Activated T-helper 1 cell treated with anti-CD3 and anti-CD28 coated beads, Interleukin-12 subunit alpha, Interleukin-12 subunit beta, Interleukin-2, Interleukin-4 antibody, amounts not matched to agents 30 ng/mL and 10 ng/mL and 1 ng/mL, durations not matched to agents 14 hours and 24 hours and 36 hours (primary cell): ENCODE results near the gene CGB3. TPM values are rescaled to one million over a fixed set of nuclear protein-coding genes. Genes with fewer than 3 reads are reported as not detected.
"Not testable (repeated sequence)": the region's sequence is repeated elsewhere in the genome, so short reads cannot be mapped to it uniquely, and the experiment has no call there.

Experiments
- DNase-seq: peaks from one replicate; pipeline ENCODE4 v3.0.0; 2021; ENCODE audit warnings: low spot score
- H3K27ac Mint-ChIP-seq: one replicate; pipeline ENCODE4 v1.8.0; 2021; ENCODE audit warnings: mild to moderate bottlenecking, mixed read lengths
- H3K27me3 Mint-ChIP-seq: one replicate; pipeline ENCODE4 v1.8.0; 2022; ENCODE audit warnings: mild to moderate bottlenecking, moderate library complexity, mixed read lengths; ENCODE audit not compliant: insufficient read depth
- H3K36me3 Mint-ChIP-seq: one replicate; pipeline ENCODE4 v1.8.0; 2021; ENCODE audit warnings: low read depth, mixed read lengths
- H3K4me1 Mint-ChIP-seq: one replicate; pipeline ENCODE4 v1.8.0; 2021; ENCODE audit warnings: low read depth, mixed read lengths
- H3K4me3 Mint-ChIP-seq: one replicate; pipeline ENCODE4 v1.8.0; 2021; ENCODE audit warnings: mild to moderate bottlenecking, moderate library complexity, mixed read lengths
- H3K9me3 Mint-ChIP-seq: one replicate; pipeline ENCODE4 v1.8.0; 2021; ENCODE audit warnings: mixed read lengths
- intact Hi-C: fragments of 100-400 bp; cut with micrococcal nuclease; formaldehyde crosslinking; loops from one replicate; pipeline ENCODE4 v1.15.1; 2024
- total RNA-seq: library from RNA; stranded (reverse); gene quantifications from 2 replicates; pipeline ENCODE4 v1.2.3, GENCODE V29; 2022

Gene CGB3
- total RNA-seq, 1 donor from 2014 or later = not detected

DNA sequence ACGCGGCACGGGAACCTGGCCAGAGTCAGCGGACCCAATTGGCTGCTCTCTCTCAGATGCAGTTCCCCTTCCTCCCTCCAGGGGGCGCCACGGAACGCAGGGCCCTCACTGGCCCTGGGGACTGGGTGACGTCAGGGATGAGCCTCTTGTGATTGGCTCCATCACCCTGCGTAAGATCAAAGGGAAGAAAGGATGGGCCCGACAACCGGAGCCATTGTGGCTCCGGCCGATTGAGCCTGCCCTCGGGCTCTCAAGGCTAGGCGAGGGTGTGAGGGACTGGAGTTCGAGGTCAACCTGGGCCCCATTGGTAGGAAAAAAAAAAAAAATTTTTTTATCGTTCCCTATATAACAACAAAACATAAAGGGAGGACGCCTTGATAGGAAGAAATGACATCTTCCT lies 12.7 kb upstream of the CGB3 start, which contains the start of gene CGB1:
Gene CGB1, minus strand, starts transcription at position 81 of the 400 bp plus-strand sequence. CDS start 184 bp downstream, outside the sequence.
- H3K27me3 Mint-ChIP-seq, intact Hi-C loops, H3K27ac Mint-ChIP-seq, DNase-seq, H3K9me3 Mint-ChIP-seq, H3K4me3 Mint-ChIP-seq, H3K36me3 Mint-ChIP-seq, H3K4me1 Mint-ChIP-seq: not testable (repeated sequence)

- intact Hi-C loops = loop anchor here (5.0 kb wide), 1 partner anchor 39 kb away; the partner anchor contains the start of genes GYS1 and RUVBL2
- H3K27ac Mint-ChIP-seq = peak within 1 kb of the TSS; percentile 34
- not testable (repeated sequence) for H3K4me1 Mint-ChIP-seq
Measured at GRCh38 chr19:49031642-49032301, 7.6 kb upstream of the CGB3 start, which contains the start of gene CGB2. Gene CGB2 (plus strand): TSS chr19:49031890. CDS start chr19:49032096, 206 bp downstream.

GRCh38 chr19:49030323-49030722 lies 6.2 kb upstream of the CGB3 start:
- not testable (repeated sequence) for H3K36me3 Mint-ChIP-seq, H3K4me1 Mint-ChIP-seq, H3K27ac Mint-ChIP-seq, DNase-seq, H3K4me3 Mint-ChIP-seq, H3K9me3 Mint-ChIP-seq, H3K27me3 Mint-ChIP-seq
- intact Hi-C loops = loop anchor here (5.0 kb wide), 1 partner anchor 38 kb away; the partner anchor contains the start of genes GYS1 and RUVBL2

More at GRCh38 chr19:49031642-49032301, 7.6 kb upstream of the CGB3 start, which contains the start of gene CGB2:
- H3K36me3 Mint-ChIP-seq, H3K27me3 Mint-ChIP-seq, H3K9me3 Mint-ChIP-seq: not testable (repeated sequence)
- peak within 1 kb of the TSS; percentile 35 for H3K4me3 Mint-ChIP-seq
- DNase-seq = peak; percentile 61

DNA sequence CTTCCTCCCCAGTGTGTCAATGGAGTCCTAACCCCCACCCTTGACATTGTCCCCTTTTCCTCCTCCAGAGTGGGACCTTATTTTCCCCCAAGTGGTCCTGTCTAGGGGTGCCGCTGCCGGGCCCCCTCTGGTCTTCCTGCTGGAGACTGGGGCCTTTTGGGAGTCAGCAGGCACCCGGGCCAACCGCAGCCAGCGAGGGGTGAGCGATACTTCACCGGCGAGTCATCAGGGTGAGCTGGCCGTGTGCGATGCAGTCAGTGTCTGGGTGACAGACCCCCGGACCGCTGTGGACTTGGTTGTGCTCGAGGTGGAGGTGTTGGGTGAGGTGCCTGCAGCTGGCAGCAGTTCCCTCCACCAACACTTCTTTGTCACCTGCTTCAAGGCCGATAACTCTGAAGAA lies 5.6 kb upstream of the CGB3 start:
- DNase-seq, H3K4me3 Mint-ChIP-seq, H3K27ac Mint-ChIP-seq, H3K4me1 Mint-ChIP-seq, H3K9me3 Mint-ChIP-seq, H3K27me3 Mint-ChIP-seq, H3K36me3 Mint-ChIP-seq: not testable (repeated sequence)
- intact Hi-C loops = loop anchor here (5.0 kb wide), 1 partner anchor 37 kb away; the partner anchor contains the start of genes GYS1 and RUVBL2

DNA sequence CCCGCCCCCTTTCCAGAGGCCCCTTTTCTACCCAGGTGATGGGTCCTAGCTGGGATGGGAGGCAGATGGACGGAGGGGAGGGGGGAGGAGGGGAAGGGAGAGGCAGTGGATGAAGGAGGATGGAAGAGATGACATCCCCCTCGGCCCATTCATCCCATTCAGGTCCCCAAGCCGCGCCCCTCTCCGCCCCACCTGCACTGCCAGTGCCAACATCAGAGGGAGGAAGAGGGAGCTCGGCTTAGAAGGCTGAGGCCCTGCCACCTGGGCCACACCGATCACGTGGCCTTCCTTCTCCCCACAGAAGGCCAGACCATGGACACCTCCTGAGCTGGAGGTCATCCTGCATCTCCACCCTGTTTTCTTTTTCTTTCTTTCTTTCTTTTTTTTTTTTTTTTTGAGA lies 4.6 kb upstream of the CGB3 start:
- H3K9me3 Mint-ChIP-seq = not testable (repeated sequence)

GRCh38 chr19:49025599-49025998 lies 1.5 kb upstream of the CGB3 start:
- intact Hi-C loops, DNase-seq, H3K4me3 Mint-ChIP-seq, H3K9me3 Mint-ChIP-seq, H3K27me3 Mint-ChIP-seq, H3K36me3 Mint-ChIP-seq, H3K27ac Mint-ChIP-seq: not testable (repeated sequence)
- peaks cover 10% of the 10 kb centered on the region for H3K4me1 Mint-ChIP-seq

More for the DNA sequence above, 4.6 kb upstream of the CGB3 start:
- H3K27ac Mint-ChIP-seq, intact Hi-C loops, H3K4me1 Mint-ChIP-seq, H3K4me3 Mint-ChIP-seq, H3K36me3 Mint-ChIP-seq, DNase-seq, H3K27me3 Mint-ChIP-seq: not testable (repeated sequence)

- DNase-seq, H3K27ac Mint-ChIP-seq, H3K9me3 Mint-ChIP-seq, intact Hi-C loops, H3K36me3 Mint-ChIP-seq, H3K4me3 Mint-ChIP-seq: not testable (repeated sequence)
- Mint-ChIP-seq H3K4me1 (peaks cover 10% of the 10 kb centered on the region), H3K27me3 (peaks cover 13% of the 10 kb centered on the region)
Measured at GRCh38 chr19:49025088-49025487, 955 bp upstream of the CGB3 start.

- H3K9me3 Mint-ChIP-seq = no peaks in the 10 kb centered on the region
- intact Hi-C loops = no loop called here
- no peak for DNase-seq
- peaks cover 3% of the 10 kb centered on the region for H3K36me3 Mint-ChIP-seq
- H3K27ac Mint-ChIP-seq = no peak overlapping the region
- no peak overlapping the region for H3K4me3 Mint-ChIP-seq
- H3K4me1 Mint-ChIP-seq = peaks cover 20% of the 10 kb centered on the region
- H3K27me3 Mint-ChIP-seq = peaks cover 20% of the 10 kb centered on the region
Measured at GRCh38 chr19:49022116-49022515, 2.0 kb downstream of the CGB3 start.

GRCh38 chr19:49020931-49021895 lies 2.9 kb downstream of the CGB3 start:
- Mint-ChIP-seq H3K27ac (peak overlapping the region; percentile 3), H3K9me3 (no peaks in the 10 kb centered on the region), H3K4me3 (no peak overlapping the region), H3K36me3 (peaks cover 3% of the 10 kb centered on the region), H3K4me1 (peaks cover 20% of the 10 kb centered on the region), H3K27me3 (peaks cover 20% of the 10 kb centered on the region)
- no peak for DNase-seq
- intact Hi-C loops = no loop called here

DNA sequence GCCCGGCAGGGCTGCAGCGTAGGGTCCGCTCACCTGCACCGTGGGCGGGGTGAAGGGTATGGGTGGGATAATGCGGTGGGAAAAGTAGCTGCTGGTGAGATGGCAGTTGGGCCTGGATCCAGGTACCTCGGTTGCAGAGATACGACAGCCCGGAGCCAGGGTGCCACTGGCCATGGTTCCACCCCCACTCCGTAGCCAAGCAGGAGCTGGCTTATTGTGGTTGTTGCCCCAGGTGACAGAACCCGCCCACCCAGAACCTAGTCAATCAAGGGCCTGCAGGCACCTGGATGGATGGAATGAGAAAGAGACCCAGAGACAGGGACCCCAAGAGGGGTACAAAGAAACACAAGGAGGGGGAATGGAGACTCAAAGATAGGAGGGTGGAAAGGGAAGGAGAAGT lies 3.8 kb downstream of the CGB3 start:
- intact Hi-C loops = no loop called here
- Mint-ChIP-seq H3K9me3 (no peaks in the 10 kb centered on the region), H3K27ac (no peak overlapping the region), H3K36me3 (peaks cover 9% of the 10 kb centered on the region), H3K4me1 (peaks cover 20% of the 10 kb centered on the region), H3K27me3 (peaks cover 20% of the 10 kb centered on the region), H3K4me3 (no peak overlapping the region)
- DNase-seq = no peak

DNA sequence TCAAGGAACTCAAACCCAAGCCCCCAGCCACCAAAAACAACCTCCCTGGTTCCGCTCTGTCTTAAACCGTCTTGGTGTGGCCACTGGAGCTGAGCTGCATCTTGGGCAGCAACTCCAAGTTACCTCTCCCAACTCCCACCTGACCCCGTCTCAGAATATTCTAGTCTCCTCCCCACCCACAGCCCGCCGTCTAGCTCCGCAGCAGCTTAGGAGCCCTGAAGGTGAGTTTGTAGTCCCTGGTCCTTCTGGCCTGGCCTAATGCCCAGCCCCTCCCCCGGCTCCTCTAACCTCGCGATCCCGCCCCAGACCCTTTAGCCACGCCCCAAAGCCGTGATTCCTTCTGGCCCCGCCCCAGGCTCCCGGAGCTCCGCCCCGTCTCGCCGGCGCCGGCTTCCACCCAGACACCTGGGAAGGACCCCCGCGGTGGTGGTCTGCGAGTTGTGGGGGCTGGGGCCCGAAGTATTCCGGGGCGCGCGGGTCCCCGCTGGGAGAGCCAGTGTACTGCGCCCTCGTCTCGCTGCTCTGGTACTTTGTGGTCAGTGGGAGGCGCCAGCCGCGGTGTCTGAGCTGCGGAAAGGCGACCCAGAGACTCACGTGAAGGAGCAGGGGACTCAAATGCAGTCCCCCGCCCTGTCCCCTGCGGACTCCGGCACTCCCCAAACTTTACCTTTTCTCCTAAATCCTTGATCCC lies 4.7 kb downstream of the CGB3 start:
- H3K4me1 Mint-ChIP-seq = peaks cover 20% of the 10 kb centered on the region
- H3K9me3 Mint-ChIP-seq = no peaks in the 10 kb centered on the region
- intact Hi-C loops = loop anchor here (1.0 to 2.0 kb wide), 2 partner anchors 26 to 37 kb away; partner anchors contain the start of genes CGB7, GYS1 and RUVBL2
- peak overlapping the region; percentile 44 for H3K27ac Mint-ChIP-seq
- peak; percentile 48 for DNase-seq
- H3K27me3 Mint-ChIP-seq = peaks cover 20% of the 10 kb centered on the region
- H3K4me3 Mint-ChIP-seq = peak overlapping the region; percentile 84
- H3K36me3 Mint-ChIP-seq = peaks cover 9% of the 10 kb centered on the region
